ENCODE measurements around the gene INSM1. TPM values are rescaled to one million over a fixed set of nuclear protein-coding genes. Genes with fewer than 3 reads are reported as not detected.

INSM1 gene
- total RNA-seq, 1 donor = not detected

DNA sequence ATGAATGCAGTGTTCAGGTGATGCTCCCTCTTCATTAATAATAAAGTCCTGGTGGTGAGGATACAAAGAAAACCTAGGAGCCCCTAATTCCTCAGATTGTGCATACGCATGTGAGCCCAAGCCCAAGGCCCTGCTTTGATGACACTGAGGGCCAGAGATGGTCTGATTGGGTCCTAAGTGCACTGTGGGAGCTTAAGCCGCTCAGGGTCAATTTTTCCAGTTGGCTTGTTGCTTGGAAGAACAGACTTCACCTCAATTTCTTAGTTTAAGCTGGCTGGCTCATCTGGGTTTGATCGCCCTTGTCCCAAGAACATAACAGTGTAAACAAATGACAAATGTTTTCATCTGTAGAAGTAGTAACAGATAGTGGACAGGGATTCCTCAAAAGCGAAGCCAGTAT is 41.4 kb downstream of the INSM1 start:
- no peak for DNase-seq (ENCODE audit: low read depth)
- no peak overlapping the region for H3K4me3 ChIP-seq (ENCODE audit: low read depth, low read length)
- TF ChIP-seq, protein P1, sequence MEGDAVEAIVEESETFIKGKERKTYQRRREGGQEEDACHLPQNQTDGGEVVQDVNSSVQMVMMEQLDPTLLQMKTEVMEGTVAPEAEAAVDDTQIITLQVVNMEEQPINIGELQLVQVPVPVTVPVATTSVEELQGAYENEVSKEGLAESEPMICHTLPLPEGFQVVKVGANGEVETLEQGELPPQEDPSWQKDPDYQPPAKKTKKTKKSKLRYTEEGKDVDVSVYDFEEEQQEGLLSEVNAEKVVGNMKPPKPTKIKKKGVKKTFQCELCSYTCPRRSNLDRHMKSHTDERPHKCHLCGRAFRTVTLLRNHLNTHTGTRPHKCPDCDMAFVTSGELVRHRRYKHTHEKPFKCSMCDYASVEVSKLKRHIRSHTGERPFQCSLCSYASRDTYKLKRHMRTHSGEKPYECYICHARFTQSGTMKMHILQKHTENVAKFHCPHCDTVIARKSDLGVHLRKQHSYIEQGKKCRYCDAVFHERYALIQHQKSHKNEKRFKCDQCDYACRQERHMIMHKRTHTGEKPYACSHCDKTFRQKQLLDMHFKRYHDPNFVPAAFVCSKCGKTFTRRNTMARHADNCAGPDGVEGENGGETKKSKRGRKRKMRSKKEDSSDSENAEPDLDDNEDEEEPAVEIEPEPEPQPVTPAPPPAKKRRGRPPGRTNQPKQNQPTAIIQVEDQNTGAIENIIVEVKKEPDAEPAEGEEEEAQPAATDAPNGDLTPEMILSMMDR (IDR thresholded peaks at IDR 0.05; ENCODE audit: insufficient read depth, low read depth, low read length) = no peak

DNA sequence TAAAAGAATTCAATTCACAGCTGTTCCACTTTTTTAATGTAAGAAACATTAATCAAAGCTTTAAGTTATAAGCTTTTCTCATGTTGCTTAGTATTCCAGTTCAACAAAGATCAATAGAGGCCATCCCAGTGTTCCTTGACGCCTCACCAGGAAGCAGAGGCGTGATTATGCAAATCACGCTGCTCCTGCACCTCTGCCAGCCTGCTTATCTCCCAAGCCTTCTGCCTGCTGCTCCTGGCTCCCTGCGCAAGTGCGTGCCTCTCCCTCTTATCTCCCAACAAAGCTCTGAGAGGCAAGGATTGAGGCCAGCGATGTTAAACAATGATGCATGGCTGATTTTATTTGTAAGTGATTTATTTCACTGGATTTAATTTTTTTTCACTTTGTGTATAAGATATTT is 42.8 kb downstream of the INSM1 start:
- DNase-seq (ENCODE audit: low read depth) = peak; percentile 3

DNA sequence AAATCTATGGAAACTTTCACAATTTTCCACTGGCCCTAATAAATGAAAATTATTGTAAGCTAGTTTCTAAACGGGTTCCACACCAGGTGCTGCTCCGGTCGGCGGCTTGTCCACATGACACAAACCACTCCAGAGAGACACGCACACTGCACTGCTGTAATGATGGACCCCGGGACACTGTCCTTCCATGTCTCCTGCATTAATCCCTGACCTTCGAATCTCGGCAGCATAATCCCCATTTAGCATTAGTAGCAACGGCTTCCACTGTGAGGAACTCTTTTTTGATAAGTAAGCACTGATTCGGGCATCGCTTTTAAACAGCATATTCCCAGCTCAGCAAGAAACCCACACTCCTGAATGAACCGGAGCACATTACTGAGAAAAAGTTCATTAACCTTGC is 43.5 kb downstream of the INSM1 start:
- no peak for DNase-seq (ENCODE audit: low read depth)
- TF ChIP-seq, protein P1 (IDR thresholded peaks at IDR 0.05; ENCODE audit: insufficient read depth, low read depth, low read length) = no peak

More for the DNA sequence above, 42.8 kb downstream of the INSM1 start:
- H3K4me3 ChIP-seq (ENCODE audit: low read depth, low read length) = no peak overlapping the region
- TF ChIP-seq, protein P1 (IDR thresholded peaks at IDR 0.05; ENCODE audit: insufficient read depth, low read depth, low read length) = no peak

DNA sequence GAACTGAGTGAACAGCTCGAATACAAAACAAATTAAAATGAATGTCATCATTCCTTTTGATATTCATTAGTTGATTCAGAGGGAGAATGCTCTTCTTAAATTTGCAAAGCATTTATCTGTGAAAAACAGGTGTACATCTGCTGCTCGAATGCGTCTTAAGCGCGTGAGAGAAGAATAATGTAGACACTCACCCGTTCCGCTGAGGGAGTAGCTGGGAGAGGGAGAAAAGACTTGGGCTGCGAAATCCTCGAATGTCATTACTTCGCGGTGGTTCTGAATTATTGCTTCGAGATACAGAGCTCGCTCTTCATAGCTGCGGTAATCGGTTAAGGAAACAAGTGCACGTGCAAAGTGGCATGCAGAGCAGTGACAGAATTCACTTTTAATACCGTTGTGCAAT is 43.9 kb downstream of the INSM1 start:
- no peak overlapping the region for H3K4me3 ChIP-seq (ENCODE audit: low read depth, low read length)
- TF ChIP-seq, protein P1 (IDR thresholded peaks at IDR 0.05; ENCODE audit: insufficient read depth, low read depth, low read length) = no peak
- DNase-seq (ENCODE audit: low read depth) = no peak

More for the DNA sequence above, 43.5 kb downstream of the INSM1 start:
- H3K4me3 ChIP-seq (ENCODE audit: low read depth, low read length) = no peak overlapping the region

DNA sequence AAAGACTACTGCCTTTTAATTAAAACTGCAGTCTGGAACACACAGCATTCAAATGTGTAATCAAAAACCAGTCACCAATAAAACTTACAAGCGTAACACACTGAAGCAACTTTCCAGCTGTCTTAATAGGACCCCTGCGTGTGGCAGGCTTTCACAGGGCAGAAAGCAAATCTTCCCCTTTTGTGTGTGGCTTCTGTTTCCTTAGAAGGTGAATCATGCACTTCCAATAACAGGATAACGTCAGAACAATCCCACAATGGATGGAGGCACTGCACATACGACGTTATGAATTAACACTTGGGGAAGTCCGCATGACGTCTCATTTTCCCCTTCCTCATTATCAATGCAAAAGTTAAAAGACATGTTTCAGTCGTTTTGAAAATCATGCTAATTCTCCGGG is 44.8 kb downstream of the INSM1 start:
- DNase-seq (ENCODE audit: low read depth) = no peak
- TF ChIP-seq, protein P1 (IDR thresholded peaks at IDR 0.05; ENCODE audit: insufficient read depth, low read depth, low read length) = no peak

DNA sequence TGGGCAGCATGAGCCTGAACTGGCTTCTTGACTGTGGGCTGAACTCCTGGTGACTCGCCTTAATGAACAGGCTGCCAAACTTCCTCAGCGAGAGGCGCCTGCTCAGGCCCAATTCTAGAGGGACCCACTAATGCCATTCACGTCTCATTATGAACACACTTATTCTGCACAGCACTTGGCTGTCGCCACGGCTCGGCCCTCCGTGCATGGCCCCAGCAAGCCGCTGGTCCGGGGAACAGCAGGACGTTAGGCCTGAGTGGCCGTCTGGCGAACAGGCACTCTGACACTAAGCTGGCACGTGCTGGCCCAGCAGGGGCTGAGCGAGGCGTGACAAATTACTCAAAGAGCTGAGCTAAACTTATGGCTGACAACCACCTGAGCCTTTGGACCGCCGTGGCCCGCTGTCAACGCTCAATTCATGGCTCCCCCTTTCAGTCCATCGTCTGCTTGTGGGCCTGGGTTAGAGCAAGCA is 45.9 kb downstream of the INSM1 start:
- TF ChIP-seq, protein P1 (IDR thresholded peaks at IDR 0.05; ENCODE audit: insufficient read depth, low read depth, low read length) = no peak
- no peak for DNase-seq (ENCODE audit: low read depth)
- H3K4me3 ChIP-seq (ENCODE audit: low read depth, low read length) = no peak overlapping the region

More for the DNA sequence above, 44.8 kb downstream of the INSM1 start:
- no peak overlapping the region for H3K4me3 ChIP-seq (ENCODE audit: low read depth, low read length)

DNA sequence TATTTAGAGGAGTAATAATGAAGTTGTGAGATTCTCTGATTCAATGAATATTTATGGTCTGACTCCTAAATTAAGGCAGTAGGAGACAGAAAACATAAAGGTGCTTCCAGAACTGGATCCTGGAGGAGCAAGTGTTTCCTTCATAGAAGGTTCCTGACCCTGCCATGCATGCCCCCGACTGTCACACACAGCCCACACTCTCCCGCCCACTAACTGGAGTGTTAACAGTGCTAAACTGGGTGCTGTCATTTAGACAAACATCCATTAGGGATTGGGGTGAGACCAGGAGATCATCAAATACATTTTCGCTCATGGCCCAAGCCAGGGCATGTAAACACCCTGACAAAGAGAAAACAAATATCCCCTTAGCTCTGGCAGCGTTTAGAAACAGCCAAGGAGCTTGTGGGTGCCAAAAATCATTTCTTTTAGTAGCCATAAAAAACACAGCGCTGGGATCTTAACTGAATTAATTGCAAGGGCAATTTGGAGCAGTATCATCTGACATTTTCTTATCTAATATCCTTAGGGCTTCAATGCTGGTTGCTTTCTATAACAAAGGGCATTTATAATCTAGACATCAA is 46.8 kb downstream of the INSM1 start:
- H3K4me3 ChIP-seq (ENCODE audit: low read depth, low read length) = no peak overlapping the region
- TF ChIP-seq, protein P1 (IDR thresholded peaks at IDR 0.05; ENCODE audit: insufficient read depth, low read depth, low read length) = no peak
- no peak for DNase-seq (ENCODE audit: low read depth)
